ENCODE data around the gene PCMTD2.
"Not testable (repeated sequence)": the region's sequence is repeated elsewhere in the genome, so short reads cannot be mapped to it uniquely, and the experiment has no call there.

The PCMTD2 gene

DNA sequence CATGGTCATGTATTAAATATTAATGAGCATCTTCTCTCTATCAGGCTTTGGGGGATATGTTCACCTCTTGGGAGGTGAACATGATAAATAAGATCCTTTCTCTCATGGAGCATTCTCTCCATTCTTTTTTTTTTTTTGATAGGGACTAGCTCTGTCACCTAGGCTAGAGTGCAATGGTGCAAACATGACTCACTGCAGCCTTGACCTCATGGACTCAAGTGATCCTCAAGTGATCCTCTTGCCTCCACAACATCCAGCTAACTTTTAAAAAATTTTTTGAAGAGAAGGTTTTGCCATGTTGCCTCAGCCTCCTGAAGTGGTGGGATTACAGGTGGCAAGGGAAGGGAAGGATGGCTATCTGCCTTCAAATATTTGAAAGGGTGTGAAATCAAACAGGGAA is 59.8 kb downstream of the PCMTD2 start:
- not testable (repeated sequence) for DNase-seq

DNA sequence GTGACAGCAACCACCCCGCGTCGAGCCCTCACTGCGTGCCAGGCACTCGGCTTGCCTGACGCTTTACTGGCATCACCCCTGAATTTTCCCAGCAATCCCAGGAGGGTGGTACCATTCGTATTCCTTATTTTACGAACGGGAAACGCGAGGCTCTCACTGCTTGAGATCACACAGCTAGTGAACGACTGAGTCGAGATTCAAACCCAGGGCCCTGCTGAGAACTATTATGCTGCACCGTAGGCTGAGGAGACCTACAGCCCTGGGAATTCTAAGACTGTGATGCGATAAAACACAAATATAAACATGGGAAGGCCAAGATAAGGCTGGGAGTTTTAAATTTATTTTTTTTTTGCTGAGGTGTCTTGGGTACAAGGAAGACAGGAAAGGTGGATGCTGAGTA is 60.3 kb downstream of the PCMTD2 start:
- not testable (repeated sequence) for DNase-seq

DNA sequence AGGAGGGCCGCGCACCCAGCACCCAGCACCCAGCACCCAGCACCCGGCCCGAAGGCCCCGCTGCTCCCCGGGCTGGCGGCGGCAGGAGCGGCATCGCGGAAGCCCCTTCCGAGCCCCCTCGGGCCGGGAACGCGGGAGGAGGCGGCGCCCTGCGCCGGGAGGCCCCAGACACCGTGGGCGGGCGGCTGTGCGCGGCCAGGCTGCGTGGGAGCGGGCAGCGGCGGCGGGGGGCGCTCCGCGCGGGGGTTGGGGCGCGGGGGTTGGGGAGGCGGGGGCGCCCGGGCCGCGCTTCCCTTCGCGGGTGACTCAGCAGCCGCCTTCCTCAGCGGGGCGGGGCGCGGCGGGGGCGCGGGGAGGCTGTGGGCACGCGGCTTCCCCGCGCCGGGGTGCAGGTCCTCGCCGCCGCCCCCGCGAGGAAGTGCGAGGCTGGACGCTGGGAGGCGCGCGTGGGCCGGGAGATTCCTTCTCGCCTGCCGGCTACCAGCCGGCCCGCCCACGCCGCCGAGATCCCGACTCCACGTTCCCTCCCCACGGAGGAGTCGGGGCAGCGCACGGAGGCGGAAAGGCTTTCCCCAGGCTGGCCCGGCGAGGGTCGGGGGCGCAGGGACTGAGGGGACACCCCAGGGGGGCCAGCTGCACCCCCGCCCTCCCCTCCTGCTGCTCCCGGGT is 61.0 kb downstream of the PCMTD2 start:
- not testable (repeated sequence) for DNase-seq

DNA sequence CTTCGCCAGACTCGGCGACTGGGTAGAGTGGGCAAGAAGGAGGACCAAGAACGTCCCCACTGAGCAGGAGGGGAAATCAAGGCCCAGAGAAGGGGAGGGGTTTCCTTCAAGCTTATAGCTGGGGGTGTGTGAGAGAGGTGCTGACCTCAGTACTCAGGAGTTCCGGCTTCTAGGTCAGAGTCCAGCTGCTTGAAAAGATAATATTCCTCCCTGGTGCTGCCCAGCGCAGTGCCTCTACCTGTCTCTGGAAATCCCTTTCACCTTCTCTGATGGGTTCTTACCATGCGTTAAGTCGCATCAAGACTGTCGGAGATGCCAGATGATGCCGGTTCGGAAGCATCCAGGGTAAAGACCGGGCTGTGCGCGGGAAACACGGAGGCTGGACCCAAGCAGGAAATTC is 61.8 kb downstream of the PCMTD2 start:
- DNase-seq: not testable (repeated sequence)

DNA sequence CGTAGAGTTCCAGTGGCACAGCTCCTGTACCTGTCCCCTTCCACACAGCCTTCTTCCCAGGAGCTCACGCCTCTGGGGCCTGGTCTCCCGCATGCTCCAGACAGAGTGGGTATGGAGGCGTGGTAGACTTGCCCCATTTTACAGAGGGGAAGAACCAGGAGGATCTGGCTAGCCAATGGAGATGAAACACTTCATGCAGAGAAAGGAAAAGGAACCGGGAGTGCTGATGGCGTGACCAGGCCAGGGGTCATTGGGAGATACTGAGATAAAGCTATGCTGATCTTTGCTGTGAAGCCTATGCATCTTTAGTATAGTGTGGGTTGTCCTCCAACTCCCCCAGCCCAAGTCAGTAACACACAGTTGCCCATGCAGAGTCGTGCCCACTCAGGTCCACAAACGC is 62.5 kb downstream of the PCMTD2 start:
- not testable (repeated sequence) for DNase-seq

DNA sequence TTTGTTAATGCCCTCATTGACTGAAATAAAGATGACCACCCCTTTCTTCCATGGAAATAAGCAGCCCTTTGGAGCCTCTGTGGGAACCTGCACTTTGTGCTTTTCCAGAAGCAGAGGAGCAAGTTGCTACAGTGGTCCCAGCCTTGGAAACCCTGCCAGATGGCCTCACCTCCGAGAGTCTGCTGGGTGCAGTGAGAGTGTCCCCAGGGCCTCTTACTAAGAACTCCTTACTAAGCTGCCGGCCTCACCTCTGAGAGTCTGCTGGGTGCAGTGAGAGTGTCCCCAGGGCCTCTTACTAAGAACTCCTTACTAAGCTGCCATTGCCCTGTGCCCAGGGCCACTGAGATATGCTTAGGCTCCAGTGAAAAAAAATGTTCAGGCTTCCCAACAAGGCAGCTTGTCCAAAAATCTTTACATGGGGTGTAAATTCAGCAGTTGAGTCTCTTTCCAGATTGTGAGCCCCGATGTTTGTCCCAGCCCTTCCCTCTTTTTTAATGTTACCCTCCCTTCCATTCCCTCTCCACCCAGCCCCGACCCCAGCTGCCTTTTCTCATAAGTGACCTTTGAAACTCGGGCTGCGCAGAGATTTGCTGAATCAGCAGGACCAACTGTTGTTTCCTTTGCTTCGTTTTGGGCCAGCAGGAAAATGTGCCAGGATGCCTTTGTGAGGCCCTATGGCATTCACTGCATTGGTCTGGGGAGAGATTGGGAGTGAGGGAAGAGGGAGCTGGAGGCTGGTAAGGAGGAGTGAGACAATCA is 66.7 kb downstream of the PCMTD2 start:
- DNase-seq: not testable (repeated sequence)
